GM19025 (cell line): ENCODE measurements around the gene GFRA1.
"Not testable (repeated sequence)": the region's sequence is repeated elsewhere in the genome, so short reads cannot be mapped to it uniquely, and the experiment has no call there.

Source experiments
- ATAC-seq: cut with Tn5 transposase; IDR thresholded peaks from one replicate; pipeline ENCODE4 v1.9.1; 2021; ENCODE audit warnings: mild to moderate bottlenecking, low read depth, moderate library complexity; ENCODE audit not compliant: unreplicated experiment

The GFRA1 gene

GRCh38 chr10:116165941-116166340, 107.1 kb downstream of the GFRA1 start:
- ATAC-seq: not testable (repeated sequence)

GRCh38 chr10:116164291-116164690, 108.7 kb downstream of the GFRA1 start:
- ATAC-seq: no peak

- no peak for ATAC-seq
These were observed 109.5 kb downstream of the GFRA1 start for GRCh38 chr10:116163333-116164131.

- no peak for ATAC-seq
These were observed 110.2 kb downstream of the GFRA1 start for GRCh38 chr10:116162851-116163250.

GRCh38 chr10:116160271-116160670, 112.7 kb downstream of the GFRA1 start:
- no peak for ATAC-seq

- ATAC-seq: no peak
These were observed 113.8 kb downstream of the GFRA1 start for GRCh38 chr10:116159197-116159596.

- ATAC-seq: no peak
These were observed 115.0 kb downstream of the GFRA1 start for GRCh38 chr10:116158036-116158435.

GRCh38 chr10:116157485-116157884, 115.5 kb downstream of the GFRA1 start:
- ATAC-seq: no peak

GRCh38 chr10:116156819-116157218, 116.2 kb downstream of the GFRA1 start:
- ATAC-seq: no peak

GRCh38 chr10:116155191-116155590, 117.8 kb downstream of the GFRA1 start:
- no peak for ATAC-seq

- no peak for ATAC-seq
These were observed 118.4 kb downstream of the GFRA1 start for GRCh38 chr10:116154651-116155050.

GRCh38 chr10:116151076-116151475, 121.9 kb downstream of the GFRA1 start:
- no peak for ATAC-seq

- no peak for ATAC-seq
These were observed 122.4 kb downstream of the GFRA1 start for GRCh38 chr10:116150606-116151005.

GRCh38 chr10:116147147-116147905, 125.7 kb downstream of the GFRA1 start:
- no peak for ATAC-seq

GRCh38 chr10:116146372-116147140, 126.5 kb downstream of the GFRA1 start:
- ATAC-seq: no peak

- ATAC-seq: no peak
These were observed 129.3 kb downstream of the GFRA1 start for GRCh38 chr10:116143673-116144222.

GRCh38 chr10:116141855-116142254, 131.2 kb downstream of the GFRA1 start:
- no peak for ATAC-seq

GRCh38 chr10:116141246-116141645, 131.8 kb downstream of the GFRA1 start:
- ATAC-seq: no peak

GRCh38 chr10:116139886-116140285, 133.1 kb downstream of the GFRA1 start:
- ATAC-seq: no peak

GRCh38 chr10:116138897-116139296, 134.1 kb downstream of the GFRA1 start:
- no peak for ATAC-seq

- ATAC-seq: no peak
These were observed 136.7 kb downstream of the GFRA1 start for GRCh38 chr10:116136261-116136660.
